ENCODE data around the gene IER5L.

GRCh38 chr9:129171993-129172751, 5.9 kb downstream of the IER5L start:
- no peak for TF ChIP-seq EZH2 (IDR thresholded peaks at IDR 0.05; ENCODE audit: insufficient read depth, poor library complexity, severe bottlenecking)
- no peak for TF ChIP-seq EZH2phosphoT487 (IDR thresholded peaks at IDR 0.05; ENCODE audit: insufficient read depth, low read depth)

Data from GM23248 (cell line).